Kidney capillary endothelial cell (primary cell): ENCODE measurements around the gene CRACDL.
"Not testable (repeated sequence)": the region's sequence is repeated elsewhere in the genome, so short reads cannot be mapped to it uniquely, and the experiment has no call there.

Experiments used
- DNase-seq: peaks from one replicate; pipeline ENCODE4 v3.0.0-alpha.2; 2018; ENCODE audit warnings: low spot score

The CRACDL gene

GRCh38 chr2:98907966-98908905 is 27.8 kb downstream of the CRACDL start:
- DNase-seq = no peak

GRCh38 chr2:98907385-98907784 is 28.6 kb downstream of the CRACDL start:
- no peak for DNase-seq

GRCh38 chr2:98903767-98904485 is 32.1 kb downstream of the CRACDL start:
- no peak for DNase-seq

GRCh38 chr2:98903064-98903355 is 33.0 kb downstream of the CRACDL start:
- DNase-seq = no peak

- no peak for DNase-seq
Observed at GRCh38 chr2:98902209-98903063, 33.6 kb downstream of the CRACDL start.

- DNase-seq = no peak
Observed at GRCh38 chr2:98901702-98902101, 34.3 kb downstream of the CRACDL start.

GRCh38 chr2:98901291-98901690 is 34.7 kb downstream of the CRACDL start:
- DNase-seq = no peak

GRCh38 chr2:98900721-98901120 is 35.3 kb downstream of the CRACDL start:
- DNase-seq = no peak

- not testable (repeated sequence) for DNase-seq
Observed at GRCh38 chr2:98899703-98900078, 36.3 kb downstream of the CRACDL start.

GRCh38 chr2:98899041-98899702 is 36.9 kb downstream of the CRACDL start:
- DNase-seq = no peak

- DNase-seq = no peak
Observed at GRCh38 chr2:98898423-98898841, 37.6 kb downstream of the CRACDL start.

GRCh38 chr2:98897746-98898145 is 38.3 kb downstream of the CRACDL start:
- no peak for DNase-seq

GRCh38 chr2:98896944-98897343 is 39.1 kb downstream of the CRACDL start:
- DNase-seq = no peak

- no peak for DNase-seq
Observed at GRCh38 chr2:98896416-98896815, 39.6 kb downstream of the CRACDL start.

- no peak for DNase-seq
Observed at GRCh38 chr2:98895901-98896300, 40.1 kb downstream of the CRACDL start.

- no peak for DNase-seq
Observed at GRCh38 chr2:98895221-98895620, 40.8 kb downstream of the CRACDL start.

GRCh38 chr2:98894331-98895000 is 41.6 kb downstream of the CRACDL start:
- no peak for DNase-seq

GRCh38 chr2:98893911-98894321 is 42.1 kb downstream of the CRACDL start:
- no peak for DNase-seq

GRCh38 chr2:98892871-98893270 is 43.2 kb downstream of the CRACDL start:
- no peak for DNase-seq

GRCh38 chr2:98891591-98891990 is 44.4 kb downstream of the CRACDL start:
- DNase-seq = no peak

GRCh38 chr2:98886066-98886554 is 49.9 kb downstream of the CRACDL start:
- no peak for DNase-seq
